SK-N-SH (cell line): ENCODE measurements around the gene SH3PXD2B.

Experiments used
- CHD2 ChIP-seq: fragments of 150-350 bp; IDR thresholded peaks from 2 replicates; pipeline ENCODE4 v1.6.1; 2018; ENCODE audit warnings: low read length; ENCODE audit not compliant: partially characterized antibody
- EZH2phosphoT487 ChIP-seq: fragments of 200-600 bp; sonication (generic); IDR thresholded peaks from 2 replicates; pipeline ENCODE4 v1.6.1; 2017; ENCODE audit warnings: low read depth, mixed run types, mild to moderate bottlenecking, antibody characterized with exemption, moderate library complexity, borderline replicate concordance
- GATA2 ChIP-seq: sonication (generic); formaldehyde crosslinking; IDR thresholded peaks from 2 replicates; pipeline ENCODE4 v1.5.0; 2020; ENCODE audit warnings: mild to moderate bottlenecking, missing genetic modification reagents
- MXI1 ChIP-seq: IDR thresholded peaks from 2 replicates; pipeline ENCODE4 v1.6.1; 2012; ENCODE audit warnings: mild to moderate bottlenecking, low read depth, low read length, improper control_type of control experiment
- POLR2AphosphoS5 ChIP-seq: IDR thresholded peaks from 2 replicates; pipeline ENCODE4 v1.6.1; 2012; ENCODE audit warnings: low read depth, low read length
- RFX5 ChIP-seq: IDR thresholded peaks from 2 replicates; pipeline ENCODE4 v1.6.1; 2012; ENCODE audit warnings: mild to moderate bottlenecking, improper control_type of control experiment, low read length
- SMC3 ChIP-seq: IDR thresholded peaks from 2 replicates; pipeline ENCODE4 v1.6.1; 2012; ENCODE audit warnings: low read depth, low read length, improper control_type of control experiment
- TEAD4 ChIP-seq: IDR thresholded peaks from 2 replicates; pipeline ENCODE4 v1.4.0; 2012; ENCODE audit warnings: mild to moderate bottlenecking, borderline replicate concordance; ENCODE audit not compliant: insufficient read depth
- TF ChIP-seq, protein P1 (sequence below): fragments of 200-600 bp; sonication (generic); IDR thresholded peaks from 2 replicates; pipeline ENCODE4 v1.6.1; 2017; ENCODE audit warnings: antibody characterized with exemption, mild to moderate bottlenecking, moderate library complexity
- TF ChIP-seq, protein P2 (sequence below): IDR thresholded peaks from 2 replicates; pipeline ENCODE4 v1.6.1; 2012; ENCODE audit warnings: mild to moderate bottlenecking, low read depth, low read length, moderate library complexity

- TF ChIP-seq RFX5 = no peak
- TF ChIP-seq, protein P1, sequence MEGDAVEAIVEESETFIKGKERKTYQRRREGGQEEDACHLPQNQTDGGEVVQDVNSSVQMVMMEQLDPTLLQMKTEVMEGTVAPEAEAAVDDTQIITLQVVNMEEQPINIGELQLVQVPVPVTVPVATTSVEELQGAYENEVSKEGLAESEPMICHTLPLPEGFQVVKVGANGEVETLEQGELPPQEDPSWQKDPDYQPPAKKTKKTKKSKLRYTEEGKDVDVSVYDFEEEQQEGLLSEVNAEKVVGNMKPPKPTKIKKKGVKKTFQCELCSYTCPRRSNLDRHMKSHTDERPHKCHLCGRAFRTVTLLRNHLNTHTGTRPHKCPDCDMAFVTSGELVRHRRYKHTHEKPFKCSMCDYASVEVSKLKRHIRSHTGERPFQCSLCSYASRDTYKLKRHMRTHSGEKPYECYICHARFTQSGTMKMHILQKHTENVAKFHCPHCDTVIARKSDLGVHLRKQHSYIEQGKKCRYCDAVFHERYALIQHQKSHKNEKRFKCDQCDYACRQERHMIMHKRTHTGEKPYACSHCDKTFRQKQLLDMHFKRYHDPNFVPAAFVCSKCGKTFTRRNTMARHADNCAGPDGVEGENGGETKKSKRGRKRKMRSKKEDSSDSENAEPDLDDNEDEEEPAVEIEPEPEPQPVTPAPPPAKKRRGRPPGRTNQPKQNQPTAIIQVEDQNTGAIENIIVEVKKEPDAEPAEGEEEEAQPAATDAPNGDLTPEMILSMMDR = no peak
- no peak for TF ChIP-seq GATA2 (CRISPR knock-in tag)
- TF ChIP-seq CHD2 = no peak
- TF ChIP-seq, protein P2, sequence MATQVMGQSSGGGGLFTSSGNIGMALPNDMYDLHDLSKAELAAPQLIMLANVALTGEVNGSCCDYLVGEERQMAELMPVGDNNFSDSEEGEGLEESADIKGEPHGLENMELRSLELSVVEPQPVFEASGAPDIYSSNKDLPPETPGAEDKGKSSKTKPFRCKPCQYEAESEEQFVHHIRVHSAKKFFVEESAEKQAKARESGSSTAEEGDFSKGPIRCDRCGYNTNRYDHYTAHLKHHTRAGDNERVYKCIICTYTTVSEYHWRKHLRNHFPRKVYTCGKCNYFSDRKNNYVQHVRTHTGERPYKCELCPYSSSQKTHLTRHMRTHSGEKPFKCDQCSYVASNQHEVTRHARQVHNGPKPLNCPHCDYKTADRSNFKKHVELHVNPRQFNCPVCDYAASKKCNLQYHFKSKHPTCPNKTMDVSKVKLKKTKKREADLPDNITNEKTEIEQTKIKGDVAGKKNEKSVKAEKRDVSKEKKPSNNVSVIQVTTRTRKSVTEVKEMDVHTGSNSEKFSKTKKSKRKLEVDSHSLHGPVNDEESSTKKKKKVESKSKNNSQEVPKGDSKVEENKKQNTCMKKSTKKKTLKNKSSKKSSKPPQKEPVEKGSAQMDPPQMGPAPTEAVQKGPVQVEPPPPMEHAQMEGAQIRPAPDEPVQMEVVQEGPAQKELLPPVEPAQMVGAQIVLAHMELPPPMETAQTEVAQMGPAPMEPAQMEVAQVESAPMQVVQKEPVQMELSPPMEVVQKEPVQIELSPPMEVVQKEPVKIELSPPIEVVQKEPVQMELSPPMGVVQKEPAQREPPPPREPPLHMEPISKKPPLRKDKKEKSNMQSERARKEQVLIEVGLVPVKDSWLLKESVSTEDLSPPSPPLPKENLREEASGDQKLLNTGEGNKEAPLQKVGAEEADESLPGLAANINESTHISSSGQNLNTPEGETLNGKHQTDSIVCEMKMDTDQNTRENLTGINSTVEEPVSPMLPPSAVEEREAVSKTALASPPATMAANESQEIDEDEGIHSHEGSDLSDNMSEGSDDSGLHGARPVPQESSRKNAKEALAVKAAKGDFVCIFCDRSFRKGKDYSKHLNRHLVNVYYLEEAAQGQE = no peak
- no peak for TF ChIP-seq POLR2AphosphoS5
- TF ChIP-seq MXI1 = no peak
- TF ChIP-seq EZH2phosphoT487 = no peak
- TF ChIP-seq SMC3 = no peak
- TF ChIP-seq TEAD4 = no peak
Measured at GRCh38 chr5:172448999-172449398, 5.3 kb downstream of the SH3PXD2B start.
